Measurements from ENCODE around the gene ACOXL.

The ACOXL gene

DNA sequence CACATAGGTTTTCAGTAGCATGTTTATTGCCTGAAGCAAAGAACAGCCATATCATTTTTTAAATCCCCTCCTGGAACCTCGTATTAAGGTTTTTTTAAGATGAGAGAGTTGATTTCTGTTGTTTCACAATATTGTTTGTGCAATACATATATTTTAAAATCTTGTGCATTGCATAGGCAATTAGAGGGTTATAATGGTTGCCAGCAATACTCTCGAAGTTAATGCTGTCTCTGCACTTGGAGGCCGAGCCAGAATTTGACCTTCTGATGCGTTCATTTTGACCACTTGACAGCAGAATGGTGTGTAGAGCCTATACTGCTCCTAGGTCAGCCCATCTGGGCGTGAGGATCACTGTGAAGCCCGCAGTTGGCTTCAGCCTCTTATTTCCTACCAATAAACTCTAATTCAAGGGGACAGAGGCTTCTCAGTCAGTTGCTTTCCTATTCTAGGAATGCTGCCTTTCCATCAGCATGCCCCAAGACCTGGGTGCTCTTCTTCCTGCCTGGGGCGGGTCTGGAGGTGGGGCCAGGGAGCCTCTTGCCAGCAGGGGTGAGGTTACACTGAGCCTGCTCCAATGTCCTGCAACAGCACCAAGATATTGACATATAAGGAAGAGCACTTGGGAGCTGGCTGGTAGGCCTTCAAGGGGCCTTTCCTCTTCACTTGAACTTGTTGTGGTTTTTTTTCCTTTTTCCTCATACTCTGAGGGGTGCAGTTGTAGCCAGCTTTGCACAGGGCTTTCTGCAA lies 297.0 kb downstream of the ACOXL start:
- TF ChIP-seq, protein P1, sequence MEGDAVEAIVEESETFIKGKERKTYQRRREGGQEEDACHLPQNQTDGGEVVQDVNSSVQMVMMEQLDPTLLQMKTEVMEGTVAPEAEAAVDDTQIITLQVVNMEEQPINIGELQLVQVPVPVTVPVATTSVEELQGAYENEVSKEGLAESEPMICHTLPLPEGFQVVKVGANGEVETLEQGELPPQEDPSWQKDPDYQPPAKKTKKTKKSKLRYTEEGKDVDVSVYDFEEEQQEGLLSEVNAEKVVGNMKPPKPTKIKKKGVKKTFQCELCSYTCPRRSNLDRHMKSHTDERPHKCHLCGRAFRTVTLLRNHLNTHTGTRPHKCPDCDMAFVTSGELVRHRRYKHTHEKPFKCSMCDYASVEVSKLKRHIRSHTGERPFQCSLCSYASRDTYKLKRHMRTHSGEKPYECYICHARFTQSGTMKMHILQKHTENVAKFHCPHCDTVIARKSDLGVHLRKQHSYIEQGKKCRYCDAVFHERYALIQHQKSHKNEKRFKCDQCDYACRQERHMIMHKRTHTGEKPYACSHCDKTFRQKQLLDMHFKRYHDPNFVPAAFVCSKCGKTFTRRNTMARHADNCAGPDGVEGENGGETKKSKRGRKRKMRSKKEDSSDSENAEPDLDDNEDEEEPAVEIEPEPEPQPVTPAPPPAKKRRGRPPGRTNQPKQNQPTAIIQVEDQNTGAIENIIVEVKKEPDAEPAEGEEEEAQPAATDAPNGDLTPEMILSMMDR (IDR thresholded peaks at IDR 0.05), result no peak

DNA sequence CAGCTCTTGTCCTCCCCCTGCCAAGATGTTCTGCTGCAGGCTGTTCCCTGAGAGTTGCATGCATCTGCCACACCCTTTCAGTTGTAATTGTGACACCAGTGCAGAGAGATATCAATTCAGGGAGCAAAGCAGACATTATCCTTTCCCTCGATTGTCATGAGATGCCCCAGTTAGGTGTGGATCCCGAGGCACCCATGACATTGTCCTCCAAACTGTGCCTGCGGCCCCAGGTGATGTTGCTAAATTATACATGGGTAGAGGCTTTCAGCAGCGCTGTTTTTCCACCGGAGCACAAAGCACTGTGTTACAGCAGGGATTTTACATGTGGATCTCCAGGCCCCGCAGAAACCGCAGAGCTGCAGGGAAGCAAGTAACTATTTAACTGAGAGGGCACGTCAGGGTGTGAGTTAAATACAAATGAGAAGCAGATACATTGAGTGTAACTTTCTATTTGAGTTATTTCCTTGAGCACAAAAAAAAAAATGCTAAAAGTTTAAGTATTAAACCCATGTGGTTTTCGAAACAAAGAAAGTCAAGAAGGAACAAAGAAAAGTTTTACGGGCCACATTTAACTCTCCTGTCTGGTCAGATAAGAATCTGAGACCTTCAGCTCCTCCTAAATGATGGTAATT lies 298.0 kb downstream of the ACOXL start:
- TF ChIP-seq, protein P1 (IDR thresholded peaks at IDR 0.05), result no peak

DNA sequence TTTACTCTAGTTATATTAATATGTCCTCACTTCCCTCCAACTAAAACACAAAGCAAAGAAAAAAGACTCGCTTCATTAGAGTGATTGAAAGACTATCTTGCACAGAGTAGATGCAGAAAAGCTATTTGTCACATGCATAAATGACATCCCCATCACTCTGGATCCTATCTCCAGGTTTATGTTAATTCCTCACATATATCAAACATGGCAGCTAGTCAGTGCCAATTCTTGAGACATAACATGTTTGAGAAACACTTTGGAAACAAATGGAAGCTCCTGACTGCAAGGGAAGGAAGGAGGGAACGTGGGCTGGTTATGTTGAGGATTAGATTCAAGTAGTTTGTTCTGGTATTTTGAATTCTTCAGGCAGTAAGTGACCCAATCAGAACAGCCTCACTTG lies 298.6 kb downstream of the ACOXL start:
- TF ChIP-seq, protein P1 (IDR thresholded peaks at IDR 0.05), result no peak

DNA sequence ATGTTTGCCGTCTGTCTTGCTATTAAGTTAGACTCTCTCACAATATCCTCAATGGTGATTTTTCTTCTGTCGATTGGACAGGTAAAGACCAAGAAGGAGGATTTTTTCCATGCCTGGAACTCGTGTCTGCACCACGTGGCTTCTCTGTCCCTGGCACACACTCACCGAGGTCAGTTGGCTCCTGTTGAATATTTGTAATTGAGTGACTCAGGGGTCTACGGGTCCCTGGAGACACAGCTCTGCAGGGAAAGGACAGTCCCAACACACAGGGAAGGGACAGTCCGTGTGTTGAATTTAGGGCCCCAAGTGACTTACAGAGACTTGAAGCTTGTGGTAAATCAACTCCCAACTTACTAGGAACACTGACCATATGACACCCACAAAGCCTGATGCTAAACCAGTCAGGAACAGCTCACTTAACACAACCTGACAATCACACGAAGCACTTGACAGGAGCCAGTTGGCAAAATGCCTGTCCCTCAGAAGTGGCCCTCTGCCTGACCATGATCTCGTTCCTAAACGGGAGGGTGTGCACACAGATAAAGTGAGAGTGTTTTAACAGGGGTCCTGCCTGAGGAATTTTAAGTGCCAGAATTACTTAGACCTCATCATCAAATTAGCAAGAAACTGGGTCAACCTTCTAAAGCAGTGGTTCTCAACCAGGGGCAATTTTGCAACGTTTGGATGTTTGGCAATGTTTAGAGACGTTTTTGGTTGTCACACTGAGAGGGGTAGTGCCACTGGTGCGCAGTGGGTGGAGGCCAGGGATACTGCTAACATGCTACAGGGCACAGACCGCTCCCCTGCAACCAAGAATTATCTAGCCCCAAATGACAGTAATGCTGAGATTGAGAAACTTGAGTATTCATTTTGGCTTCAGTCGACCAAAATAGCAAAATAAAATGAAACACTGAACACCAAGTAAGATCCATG lies 299.4 kb downstream of the ACOXL start:
- TF ChIP-seq, protein P1 (IDR thresholded peaks at IDR 0.05), result no peak

DNA sequence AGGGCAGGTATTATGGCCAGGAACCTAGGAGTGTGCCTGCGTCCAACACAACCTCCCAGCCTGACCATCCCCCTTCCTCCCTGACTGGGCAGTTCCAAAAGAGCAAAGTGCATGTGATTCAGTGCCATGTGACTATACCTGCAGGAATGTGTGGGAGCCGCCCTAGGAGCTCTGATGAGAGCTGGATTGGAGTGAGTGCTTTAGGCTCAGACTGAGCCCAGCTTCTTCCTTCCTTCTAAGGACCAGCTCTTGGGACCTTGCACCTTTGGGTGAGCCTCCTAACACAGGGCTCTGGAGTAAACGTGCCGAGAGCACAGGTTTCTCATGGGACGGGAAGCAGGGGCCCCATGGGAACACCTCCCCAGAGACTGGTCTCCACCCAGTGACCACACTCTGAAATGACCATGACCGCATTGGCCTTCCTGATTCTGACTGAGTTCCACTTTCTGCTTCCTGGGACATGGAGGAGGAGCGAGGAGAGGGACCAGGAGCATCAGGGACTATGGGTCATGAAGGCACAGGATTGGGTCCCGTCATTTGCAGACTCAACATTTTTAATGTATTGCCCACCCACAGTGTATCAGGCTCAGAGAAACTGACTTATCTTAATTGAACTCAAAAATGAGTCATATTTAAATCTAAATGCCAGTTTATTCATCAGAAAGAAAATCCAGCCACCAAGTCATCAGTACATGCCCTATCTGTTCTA lies 300.5 kb downstream of the ACOXL start:
- TF ChIP-seq, protein P1 (IDR thresholded peaks at IDR 0.05), result no peak

DNA sequence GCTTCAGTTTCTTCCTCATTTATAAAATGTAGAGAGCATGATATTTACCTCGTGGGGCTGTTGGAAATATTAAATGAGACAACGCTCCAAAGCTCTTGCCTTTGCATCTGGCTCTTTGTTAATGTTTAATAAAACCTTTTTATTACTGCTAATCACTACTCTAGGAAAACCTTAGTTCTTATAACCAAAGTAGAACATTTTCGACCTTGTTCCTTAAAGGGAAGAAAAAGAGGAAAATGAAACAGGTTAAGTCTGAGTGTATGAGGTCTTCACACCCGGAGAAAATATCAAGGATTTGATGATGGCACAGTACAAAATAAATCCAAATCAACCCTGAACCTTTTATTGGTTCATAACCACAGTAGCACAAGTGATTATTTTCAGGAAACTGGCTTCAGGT lies 301.8 kb downstream of the ACOXL start:
- TF ChIP-seq, protein P1 (IDR thresholded peaks at IDR 0.05), result no peak

DNA sequence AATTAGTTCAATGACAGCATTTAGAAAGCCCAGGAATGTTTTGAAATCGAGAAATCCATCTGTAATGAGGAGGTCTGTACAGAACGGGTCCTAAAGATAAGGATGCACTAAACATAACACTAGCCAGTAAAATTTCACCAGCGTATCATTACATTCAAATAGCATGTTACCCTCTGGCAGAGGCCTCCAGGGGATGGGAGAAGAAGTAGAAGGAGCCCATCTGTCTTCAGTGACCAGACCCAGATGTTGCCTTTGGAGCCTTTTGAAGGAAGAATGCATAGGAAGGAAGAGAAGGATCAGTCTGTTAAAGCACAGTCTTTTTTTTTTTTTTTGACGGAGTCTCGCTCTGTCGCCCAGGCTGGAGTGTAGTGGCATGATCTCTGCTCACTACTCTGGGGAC lies 302.2 kb downstream of the ACOXL start:
- TF ChIP-seq, protein P1 (IDR thresholded peaks at IDR 0.05), result no peak

Measured in LNCAP (cell line).